Astrocyte (in vitro differentiated cells and primary cell): ENCODE measurements around the gene S100A11. TPM values are rescaled to one million over a fixed set of nuclear protein-coding genes. Genes with fewer than 3 reads are reported as not detected.

Source experiments
- DNase-seq: peaks from one replicate; pipeline ENCODE4 v3.0.0-alpha.2; 2010; ENCODE audit warnings: low read depth
- FAIRE-seq: peaks from 2 replicates; lab custom pipeline; 2011; peaks lifted over from hg19 to GRCh38; lab: Jason Lieb, UNC
- H2AFZ ChIP-seq: 2 replicates; pipeline ENCODE4 v1.6.0; 2012; ENCODE audit warnings: low read depth, low read length, inconsistent platforms
- H3K27ac ChIP-seq: 2 replicates; pipeline ENCODE4 v1.5.1; 2011; ENCODE audit warnings: low read depth, low read length, inconsistent platforms
- H3K27me3 ChIP-seq: 2 replicates; pipeline ENCODE4 v1.6.0; 2011; ENCODE audit warnings: low read length, inconsistent platforms; ENCODE audit not compliant: insufficient read depth
- H3K36me3 ChIP-seq: 2 replicates; pipeline ENCODE4 v1.5.1; 2011; ENCODE audit warnings: low read length, inconsistent platforms; ENCODE audit not compliant: insufficient read depth
- H3K4me1 ChIP-seq: 2 replicates; pipeline ENCODE4 v1.5.1; 2011; ENCODE audit warnings: low read length, inconsistent platforms; ENCODE audit not compliant: insufficient read depth
- H3K4me2 ChIP-seq: 2 replicates; pipeline ENCODE4 v1.6.0; 2012; ENCODE audit warnings: low read length, inconsistent platforms
- H3K4me3 ChIP-seq: 2 replicates; pipeline ENCODE4 v1.5.1; 2011; ENCODE audit warnings: low read depth, mild to moderate bottlenecking, low read length, inconsistent platforms; ENCODE audit not compliant: insufficient read depth
- H3K79me2 ChIP-seq: 2 replicates; pipeline ENCODE4 v1.6.0; 2012; ENCODE audit warnings: mild to moderate bottlenecking, low read length, inconsistent platforms; ENCODE audit not compliant: insufficient read depth
- H3K9ac ChIP-seq: 2 replicates; pipeline ENCODE4 v1.6.0; 2012; ENCODE audit warnings: mild to moderate bottlenecking, low read length, inconsistent platforms
- H3K9me3 ChIP-seq: 2 replicates; pipeline ENCODE4 v1.5.1; 2012; ENCODE audit warnings: low read depth, mild to moderate bottlenecking, low read length, inconsistent platforms; ENCODE audit not compliant: insufficient read depth
- H4K20me1 ChIP-seq: 2 replicates; pipeline ENCODE4 v1.6.0; 2012; ENCODE audit warnings: low read length, inconsistent platforms; ENCODE audit not compliant: insufficient read depth
- H3K27ac Mint-ChIP-seq: one replicate; pipeline ENCODE4 v1.8.0; 2021; ENCODE audit warnings: mild to moderate bottlenecking, mixed read lengths; ENCODE audit not compliant: unreplicated experiment
- H3K27me3 Mint-ChIP-seq: one replicate; pipeline ENCODE4 v1.8.0; 2021; ENCODE audit warnings: low read depth, mixed read lengths; ENCODE audit not compliant: unreplicated experiment
- H3K36me3 Mint-ChIP-seq: one replicate; pipeline ENCODE4 v1.8.0; 2021; ENCODE audit warnings: low read depth, mixed read lengths; ENCODE audit not compliant: unreplicated experiment
- H3K4me1 Mint-ChIP-seq: one replicate; pipeline ENCODE4 v1.8.0; 2021; ENCODE audit warnings: low read depth, mixed read lengths; ENCODE audit not compliant: unreplicated experiment
- H3K4me3 Mint-ChIP-seq: one replicate; pipeline ENCODE4 v1.8.0; 2021; ENCODE audit warnings: mild to moderate bottlenecking, moderate library complexity, mixed read lengths; ENCODE audit not compliant: unreplicated experiment
- H3K9me3 Mint-ChIP-seq: one replicate; pipeline ENCODE4 v1.8.0; 2021; ENCODE audit warnings: mild to moderate bottlenecking, mixed read lengths; ENCODE audit not compliant: unreplicated experiment
- EZH2 ChIP-seq: IDR thresholded peaks from 2 replicates; pipeline ENCODE4 v1.6.1; 2012; ENCODE audit warnings: mild to moderate bottlenecking, low read length, inconsistent platforms; ENCODE audit not compliant: insufficient read depth
- total RNA-seq: library from RNA; stranded (reverse); gene quantifications from 2 replicates; pipeline ENCODE4 v1.2.1, GENCODE V29; 2021
- TF ChIP-seq, protein P1 (sequence below): IDR thresholded peaks from 2 replicates; pipeline ENCODE4 v1.5.1; 2011; ENCODE audit warnings: low read depth, mild to moderate bottlenecking, inconsistent platforms, low read length, moderate library complexity; ENCODE audit not compliant: insufficient read depth

S100A11 gene
- total RNA-seq, 1 donor from 2014 or later = 1,482 TPM

GRCh38 chr1:152014943-152015342 lies 21.9 kb downstream of the S100A11 start:
- DNase-seq = no peak
- no peaks in the 10 kb centered on the region for H3K79me2 ChIP-seq
- no peak overlapping the region for H2AFZ ChIP-seq
- Mint-ChIP-seq H3K4me3 (no peak overlapping the region), H3K4me1 (no peaks in the 10 kb centered on the region), H3K27ac (no peak overlapping the region), H3K36me3 (no peaks in the 10 kb centered on the region), H3K9me3 (no peaks in the 10 kb centered on the region), H3K27me3 (peaks cover 3% of the 10 kb centered on the region)
- no peak overlapping the region for H3K4me3 ChIP-seq
- H4K20me1 ChIP-seq = no peaks in the 10 kb centered on the region
- H3K4me1 ChIP-seq = no peaks in the 10 kb centered on the region
- H3K4me2 ChIP-seq = no peak overlapping the region
- peaks cover 9% of the 10 kb centered on the region for H3K27me3 ChIP-seq
- FAIRE-seq = no peak
- no peak overlapping the region for H3K9ac ChIP-seq
- no peaks in the 10 kb centered on the region for H3K9me3 ChIP-seq
- H3K27ac ChIP-seq = no peak overlapping the region
- no peaks in the 10 kb centered on the region for H3K36me3 ChIP-seq
- TF ChIP-seq, protein P1, sequence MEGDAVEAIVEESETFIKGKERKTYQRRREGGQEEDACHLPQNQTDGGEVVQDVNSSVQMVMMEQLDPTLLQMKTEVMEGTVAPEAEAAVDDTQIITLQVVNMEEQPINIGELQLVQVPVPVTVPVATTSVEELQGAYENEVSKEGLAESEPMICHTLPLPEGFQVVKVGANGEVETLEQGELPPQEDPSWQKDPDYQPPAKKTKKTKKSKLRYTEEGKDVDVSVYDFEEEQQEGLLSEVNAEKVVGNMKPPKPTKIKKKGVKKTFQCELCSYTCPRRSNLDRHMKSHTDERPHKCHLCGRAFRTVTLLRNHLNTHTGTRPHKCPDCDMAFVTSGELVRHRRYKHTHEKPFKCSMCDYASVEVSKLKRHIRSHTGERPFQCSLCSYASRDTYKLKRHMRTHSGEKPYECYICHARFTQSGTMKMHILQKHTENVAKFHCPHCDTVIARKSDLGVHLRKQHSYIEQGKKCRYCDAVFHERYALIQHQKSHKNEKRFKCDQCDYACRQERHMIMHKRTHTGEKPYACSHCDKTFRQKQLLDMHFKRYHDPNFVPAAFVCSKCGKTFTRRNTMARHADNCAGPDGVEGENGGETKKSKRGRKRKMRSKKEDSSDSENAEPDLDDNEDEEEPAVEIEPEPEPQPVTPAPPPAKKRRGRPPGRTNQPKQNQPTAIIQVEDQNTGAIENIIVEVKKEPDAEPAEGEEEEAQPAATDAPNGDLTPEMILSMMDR = no peak

DNA sequence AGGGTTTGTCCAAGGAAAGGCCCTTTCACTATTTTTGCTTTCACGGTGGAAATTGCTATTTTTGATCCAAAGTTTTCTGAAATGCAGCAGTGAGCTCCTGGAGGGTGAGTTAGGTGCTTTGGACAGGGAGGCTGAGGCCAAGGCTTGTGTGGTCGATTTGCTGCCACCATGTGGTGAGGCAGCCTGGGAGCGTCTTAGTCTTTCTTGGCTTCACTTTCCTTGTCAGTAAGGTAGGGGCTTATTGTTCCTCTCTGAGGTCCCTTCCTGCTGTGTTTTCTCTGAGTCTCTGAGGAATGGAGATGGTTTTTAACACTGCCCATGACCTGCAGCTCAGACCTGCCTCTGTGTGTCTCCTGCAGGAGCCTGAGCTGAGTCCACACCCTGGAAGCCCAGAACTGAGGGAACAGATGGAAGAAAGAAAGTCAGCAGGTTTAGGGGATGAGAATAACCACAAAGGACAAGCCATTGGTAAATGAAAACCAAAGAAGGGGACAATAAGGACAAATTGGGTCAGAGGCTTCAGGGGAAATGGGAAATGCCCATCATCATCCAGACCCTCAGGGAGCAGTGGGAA lies 23.1 kb downstream of the S100A11 start:
- peak; percentile 36 for DNase-seq
- Histone ChIP-seq H4K20me1 (no peaks in the 10 kb centered on the region), H3K27me3 (peaks cover 15% of the 10 kb centered on the region), H3K36me3 (no peaks in the 10 kb centered on the region), H3K9ac (no peak overlapping the region), H3K4me3 (no peak overlapping the region), H3K27ac (no peak overlapping the region), H3K9me3 (no peaks in the 10 kb centered on the region), H2AFZ (peak overlapping the region; percentile 13), H3K4me2 (no peak overlapping the region), H3K4me1 (no peaks in the 10 kb centered on the region), H3K79me2 (no peaks in the 10 kb centered on the region)
- Mint-ChIP-seq H3K36me3 (no peaks in the 10 kb centered on the region), H3K4me3 (peak overlapping the region; percentile 15), H3K27ac (no peak overlapping the region), H3K27me3 (peaks cover 3% of the 10 kb centered on the region), H3K4me1 (peaks cover 2% of the 10 kb centered on the region), H3K9me3 (no peaks in the 10 kb centered on the region)
- FAIRE-seq = no peak
- TF ChIP-seq, protein P1 = peak; percentile 62
- TF ChIP-seq EZH2 = no peak

DNA sequence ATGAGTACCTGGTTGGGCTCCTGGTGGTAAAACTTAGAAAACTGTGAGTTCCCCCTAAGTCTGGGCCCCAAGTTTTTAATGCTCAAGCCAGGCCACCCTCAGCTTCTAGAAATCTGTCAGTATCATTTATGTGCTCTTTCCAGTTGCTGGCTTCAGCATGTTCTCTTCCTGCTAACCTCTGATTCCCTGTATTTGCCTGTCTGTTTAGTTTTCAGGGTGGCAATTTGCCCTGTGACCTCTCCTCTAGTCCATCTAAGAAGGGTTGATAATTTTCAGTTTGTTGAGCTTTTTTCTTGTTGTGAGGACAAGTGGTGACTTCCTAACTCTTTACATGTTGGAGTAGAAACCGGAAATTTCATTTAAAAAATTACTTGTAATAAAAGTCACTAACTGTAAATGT lies 27.1 kb downstream of the S100A11 start:
- DNase-seq = no peak
- Histone ChIP-seq H3K27ac (no peak overlapping the region), H3K79me2 (no peaks in the 10 kb centered on the region), H3K9me3 (no peaks in the 10 kb centered on the region), H3K9ac (no peak overlapping the region), H3K36me3 (no peaks in the 10 kb centered on the region), H3K4me1 (no peaks in the 10 kb centered on the region), H3K27me3 (peaks cover 38% of the 10 kb centered on the region), H3K4me3 (no peak overlapping the region), H2AFZ (no peak overlapping the region), H4K20me1 (no peaks in the 10 kb centered on the region), H3K4me2 (no peak overlapping the region)
- Mint-ChIP-seq H3K36me3 (no peaks in the 10 kb centered on the region), H3K4me1 (peaks cover 2% of the 10 kb centered on the region), H3K27ac (no peak overlapping the region), H3K27me3 (peaks cover 7% of the 10 kb centered on the region), H3K4me3 (no peak overlapping the region), H3K9me3 (no peaks in the 10 kb centered on the region)
- TF ChIP-seq, protein P1 = no peak
- TF ChIP-seq EZH2 = no peak
- no peak for FAIRE-seq
